Endometrial microvascular endothelial cells (primary cell): ENCODE data around the gene HBZ. TPM values are rescaled to one million over a fixed set of nuclear protein-coding genes. Genes with fewer than 3 reads are reported as not detected.
"Not testable (repeated sequence)": the region's sequence is repeated elsewhere in the genome, so short reads cannot be mapped to it uniquely, and the experiment has no call there.

Experiments used
- in situ Hi-C: cut with HindIII; loops from 2 replicates; pipeline ENCODE4 v1.10.0; 2017; ENCODE audit warnings: low sequenced_read_pairs, low pct_unique_long_range_greater_than_20kb; ENCODE audit errors: inconsistent ontology term
- total RNA-seq: library from RNA; depleted of rRNA; stranded (reverse); fragments of >200 nt; gene quantifications from one replicate; pipeline ENCODE4 v1.2.3, GENCODE V29; 2015; ENCODE audit errors: inconsistent ontology term

HBZ gene
- total RNA-seq, 1 donor from 2014 or later, result not detected

DNA sequence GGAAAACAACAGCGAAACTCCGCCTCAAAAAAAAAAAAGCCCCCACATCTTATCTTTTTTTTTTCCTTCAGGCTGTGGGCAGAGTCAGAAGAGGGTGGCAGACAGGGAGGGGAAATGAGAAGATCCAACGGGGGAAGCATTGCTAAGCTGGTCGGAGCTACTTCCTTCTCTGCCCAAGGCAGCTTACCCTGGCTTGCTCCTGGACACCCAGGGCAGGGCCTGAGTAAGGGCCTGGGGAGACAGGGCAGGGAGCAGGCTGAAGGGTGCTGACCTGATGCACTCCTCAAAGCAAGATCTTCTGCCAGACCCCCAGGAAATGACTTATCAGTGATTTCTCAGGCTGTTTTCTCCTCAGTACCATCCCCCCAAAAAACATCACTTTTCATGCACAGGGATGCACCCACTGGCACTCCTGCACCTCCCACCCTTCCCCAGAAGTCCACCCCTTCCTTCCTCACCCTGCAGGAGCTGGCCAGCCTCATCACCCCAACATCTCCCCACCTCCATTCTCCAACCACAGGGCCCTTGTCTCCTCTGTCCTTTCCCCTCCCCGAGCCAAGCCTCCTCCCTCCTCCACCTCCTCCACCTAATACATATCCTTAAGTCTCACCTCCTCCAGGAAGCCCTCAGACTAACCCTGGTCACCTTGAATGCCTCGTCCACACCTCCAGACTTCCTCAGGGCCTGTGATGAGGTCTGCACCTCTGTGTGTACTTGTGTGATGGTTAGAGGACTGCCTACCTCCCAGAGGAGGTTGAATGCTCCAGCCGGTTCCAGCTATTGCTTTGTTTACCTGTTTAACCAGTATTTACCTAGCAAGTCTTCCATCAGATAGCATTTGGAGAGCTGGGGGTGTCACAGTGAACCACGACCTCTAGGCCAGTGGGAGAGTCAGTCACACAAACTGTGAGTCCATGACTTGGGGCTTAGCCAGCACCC lies 22.8 kb downstream of the HBZ start:
- in situ Hi-C loops, result no loop called here

DNA sequence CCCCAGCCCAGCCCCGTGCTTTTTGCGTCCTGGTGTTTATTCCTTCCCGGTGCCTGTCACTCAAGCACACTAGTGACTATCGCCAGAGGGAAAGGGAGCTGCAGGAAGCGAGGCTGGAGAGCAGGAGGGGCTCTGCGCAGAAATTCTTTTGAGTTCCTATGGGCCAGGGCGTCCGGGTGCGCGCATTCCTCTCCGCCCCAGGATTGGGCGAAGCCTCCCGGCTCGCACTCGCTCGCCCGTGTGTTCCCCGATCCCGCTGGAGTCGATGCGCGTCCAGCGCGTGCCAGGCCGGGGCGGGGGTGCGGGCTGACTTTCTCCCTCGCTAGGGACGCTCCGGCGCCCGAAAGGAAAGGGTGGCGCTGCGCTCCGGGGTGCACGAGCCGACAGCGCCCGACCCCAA lies 23.6 kb downstream of the HBZ start:
- in situ Hi-C loops, result not testable (repeated sequence)

- in situ Hi-C loops, result not testable (repeated sequence)
Measured at GRCh38 chr16:176477-177382, 24.3 kb downstream of the HBZ start, which contains the start of gene HBA1. TSS of gene HBA1 (plus strand) at chr16:176680. CDS start at chr16:176717, 37 bp downstream.

DNA sequence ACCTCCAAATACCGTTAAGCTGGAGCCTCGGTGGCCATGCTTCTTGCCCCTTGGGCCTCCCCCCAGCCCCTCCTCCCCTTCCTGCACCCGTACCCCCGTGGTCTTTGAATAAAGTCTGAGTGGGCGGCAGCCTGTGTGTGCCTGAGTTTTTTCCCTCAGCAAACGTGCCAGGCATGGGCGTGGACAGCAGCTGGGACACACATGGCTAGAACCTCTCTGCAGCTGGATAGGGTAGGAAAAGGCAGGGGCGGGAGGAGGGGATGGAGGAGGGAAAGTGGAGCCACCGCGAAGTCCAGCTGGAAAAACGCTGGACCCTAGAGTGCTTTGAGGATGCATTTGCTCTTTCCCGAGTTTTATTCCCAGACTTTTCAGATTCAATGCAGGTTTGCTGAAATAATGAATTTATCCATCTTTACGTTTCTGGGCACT lies 25.0 kb downstream of the HBZ start:
- in situ Hi-C loops, result no loop called here

- in situ Hi-C loops, result no loop called here
Measured at GRCh38 chr16:177981-178667, 25.7 kb downstream of the HBZ start.

- in situ Hi-C loops, result no loop called here
Measured at GRCh38 chr16:178668-179015, 26.2 kb downstream of the HBZ start.

GRCh38 chr16:179211-180092 lies 27.0 kb downstream of the HBZ start:
- in situ Hi-C loops, result no loop called here

DNA sequence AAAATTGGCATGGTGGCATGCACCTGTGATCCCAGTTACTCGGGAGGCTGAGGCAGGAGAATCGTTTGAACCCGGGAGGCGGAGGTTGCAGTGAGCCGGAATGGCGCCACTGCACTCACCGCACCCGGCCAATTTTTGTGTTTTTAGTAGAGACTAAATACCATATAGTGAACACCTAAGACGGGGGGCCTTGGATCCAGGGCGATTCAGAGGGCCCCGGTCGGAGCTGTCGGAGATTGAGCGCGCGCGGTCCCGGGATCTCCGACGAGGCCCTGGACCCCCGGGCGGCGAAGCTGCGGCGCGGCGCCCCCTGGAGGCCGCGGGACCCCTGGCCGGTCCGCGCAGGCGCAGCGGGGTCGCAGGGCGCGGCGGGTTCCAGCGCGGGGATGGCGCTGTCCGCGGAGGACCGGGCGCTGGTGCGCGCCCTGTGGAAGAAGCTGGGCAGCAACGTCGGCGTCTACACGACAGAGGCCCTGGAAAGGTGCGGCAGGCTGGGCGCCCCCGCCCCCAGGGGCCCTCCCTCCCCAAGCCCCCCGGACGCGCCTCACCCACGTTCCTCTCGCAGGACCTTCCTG lies 27.7 kb downstream of the HBZ start, which contains the start of gene HBQ1:
TSS of gene HBQ1 (plus strand) at position 359 of the 575 bp plus-strand sequence. CDS start at position 387, 28 bp downstream.
- in situ Hi-C loops, result no loop called here

- in situ Hi-C loops, result no loop called here
Measured at GRCh38 chr16:180681-181564, 28.5 kb downstream of the HBZ start.

DNA sequence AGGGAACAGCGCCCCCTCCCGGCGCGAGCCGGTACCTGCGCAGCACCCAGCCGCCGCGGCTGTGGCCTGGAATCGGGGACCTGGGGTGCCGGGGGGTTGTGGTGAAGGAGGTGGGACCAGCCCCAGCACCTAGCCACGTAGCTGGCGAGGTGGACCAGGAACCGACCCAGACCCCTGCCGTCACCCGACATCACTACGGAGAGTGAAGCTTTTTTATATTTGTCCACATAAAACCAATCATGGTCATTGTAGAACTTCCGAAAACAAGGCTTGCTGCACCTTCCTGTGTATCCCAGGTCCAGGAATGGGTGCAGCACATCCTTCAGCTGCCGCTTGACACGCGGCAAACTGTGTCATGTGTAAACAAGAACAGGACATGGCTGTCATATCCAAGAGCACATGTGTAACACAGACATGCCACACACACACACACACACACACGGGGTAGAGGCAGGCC lies 29.1 kb downstream of the HBZ start:
- in situ Hi-C loops, result no loop called here

DNA sequence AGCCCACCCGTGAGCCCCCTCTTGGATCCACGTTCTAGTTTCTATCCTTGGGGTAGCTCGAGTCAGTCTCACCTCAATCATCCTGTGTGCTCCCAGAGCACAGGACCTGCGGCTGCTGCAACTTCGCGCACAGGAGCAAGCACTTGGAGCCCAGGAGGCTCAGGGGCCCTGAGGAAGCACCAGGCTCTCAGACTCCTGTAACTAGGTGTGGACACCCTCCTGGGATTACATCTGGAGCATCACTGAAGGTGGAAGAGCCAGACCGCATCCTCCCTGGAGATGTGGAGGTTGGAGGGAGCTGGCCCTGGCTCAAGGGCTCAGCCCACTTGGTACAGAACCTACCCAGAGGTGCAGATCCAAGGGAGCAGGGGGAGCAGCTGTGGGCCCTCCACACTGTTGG lies 30.6 kb downstream of the HBZ start:
- in situ Hi-C loops, result no loop called here

DNA sequence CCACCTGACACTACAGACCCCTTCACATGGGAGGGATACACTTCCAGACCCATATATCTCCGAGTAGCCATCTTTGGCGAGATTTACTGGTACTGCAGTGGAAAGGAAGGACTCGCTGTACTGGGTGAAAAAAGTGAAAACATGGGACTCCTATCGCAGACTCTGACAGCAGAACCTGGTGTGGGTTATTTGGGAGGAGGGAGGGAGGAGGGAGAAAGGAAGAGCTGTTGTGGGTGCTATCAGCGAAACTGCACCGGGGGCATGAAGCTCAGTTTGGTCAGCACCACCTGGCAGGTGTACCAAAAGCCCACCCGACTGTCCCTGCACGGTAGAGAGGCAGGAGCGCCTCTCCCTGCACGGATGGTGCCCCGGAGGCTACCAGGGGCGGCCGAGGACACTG lies 32.8 kb downstream of the HBZ start:
- in situ Hi-C loops, result no loop called here

GRCh38 chr16:185691-186090 lies 33.2 kb downstream of the HBZ start:
- in situ Hi-C loops, result no loop called here

- in situ Hi-C loops, result no loop called here
Measured at GRCh38 chr16:187330-187729, 34.9 kb downstream of the HBZ start.

GRCh38 chr16:188674-189073 lies 36.2 kb downstream of the HBZ start:
- in situ Hi-C loops, result no loop called here

GRCh38 chr16:189604-190186 lies 37.3 kb downstream of the HBZ start:
- in situ Hi-C loops, result no loop called here
